Measurements from ENCODE around the gene PROZ.

GRCh38 chr13:113119822-113120189 is 38.6 kb upstream of the PROZ start:
- TF ChIP-seq CTCF (optimal IDR thresholded peaks at IDR 0.05 in 1 of 3, IDR thresholded peaks at IDR 0.05 in 1 of 3, conservative IDR thresholded peaks at IDR 0.05 in 1 of 3; ENCODE audit: extremely low read depth in 1 of 3, insufficient read depth in 2 of 3, low read length in 3 of 3): no peak
- no peak for TF ChIP-seq EZH2 (IDR thresholded peaks at IDR 0.05; ENCODE audit: low read length)
